AG20443 (cell line): ENCODE measurements around the gene INKA2.

Experiments
- DNase-seq: peaks from one replicate; pipeline ENCODE4 v3.0.0; 2012; ENCODE audit warnings: low spot score, mixed read lengths

INKA2 gene

GRCh38 chr1:111704240-111704639, 35.0 kb downstream of the INKA2 start:
- no peak for DNase-seq

GRCh38 chr1:111702504-111703050, 36.6 kb downstream of the INKA2 start:
- DNase-seq: no peak

DNA sequence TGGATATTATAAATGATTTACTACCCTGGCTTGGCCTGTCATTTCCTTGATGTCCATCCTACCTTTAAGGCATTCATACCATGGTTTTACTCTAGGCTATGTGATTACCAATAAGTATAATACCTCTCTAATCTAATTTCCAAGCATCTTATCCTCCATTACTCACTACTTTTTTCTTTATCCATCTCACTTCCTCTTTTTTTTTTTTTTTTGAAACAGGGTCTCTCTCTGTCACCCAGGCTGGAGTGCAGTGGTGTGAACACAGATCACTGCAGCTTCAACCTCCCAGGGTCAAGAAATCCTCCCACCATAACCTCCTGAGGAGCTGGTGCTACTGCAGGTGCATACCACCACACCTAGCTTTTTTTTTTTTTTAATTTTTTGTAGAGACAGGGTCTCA, 39.9 kb downstream of the INKA2 start:
- no peak for DNase-seq

- DNase-seq: no peak
These were observed 42.9 kb downstream of the INKA2 start for GRCh38 chr1:111696330-111696729.

DNA sequence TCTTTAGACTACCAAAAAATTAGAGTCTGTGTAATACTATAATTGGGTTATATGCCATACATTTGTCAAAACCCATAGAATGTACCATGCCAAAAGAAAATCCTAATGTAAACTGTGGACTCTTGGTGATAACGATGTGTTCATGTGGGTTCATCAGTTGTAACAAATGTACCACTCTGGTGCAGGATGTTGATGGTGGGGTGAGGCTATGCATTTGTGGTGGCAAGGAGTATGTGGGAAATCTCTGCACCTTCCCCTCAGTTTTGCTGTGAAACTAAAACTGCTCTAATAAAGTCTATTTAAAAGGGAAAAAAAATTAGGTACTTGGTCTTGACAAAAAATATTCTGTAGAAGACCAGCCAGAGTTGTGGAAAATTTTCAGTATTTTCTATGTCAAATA, 43.4 kb downstream of the INKA2 start:
- no peak for DNase-seq

DNA sequence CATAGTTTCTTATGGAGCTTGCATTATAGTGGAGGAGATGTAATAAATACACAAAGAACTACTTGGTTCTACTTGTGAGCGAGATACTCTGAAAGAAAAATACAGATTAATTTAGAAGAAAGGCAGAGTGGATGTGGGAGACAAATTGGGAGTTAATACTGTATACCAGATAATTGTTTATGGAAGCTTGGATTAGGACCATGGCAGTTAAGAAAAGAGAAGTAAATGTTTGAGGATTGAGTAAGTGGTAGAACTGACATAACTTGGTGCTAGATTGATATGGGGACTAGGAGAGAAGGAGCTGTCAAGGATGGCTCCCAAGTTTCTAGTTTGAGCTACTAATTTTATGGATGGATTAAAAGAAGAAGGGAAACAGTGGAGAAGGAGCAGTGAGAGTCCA, 47.3 kb downstream of the INKA2 start:
- DNase-seq: no peak

DNA sequence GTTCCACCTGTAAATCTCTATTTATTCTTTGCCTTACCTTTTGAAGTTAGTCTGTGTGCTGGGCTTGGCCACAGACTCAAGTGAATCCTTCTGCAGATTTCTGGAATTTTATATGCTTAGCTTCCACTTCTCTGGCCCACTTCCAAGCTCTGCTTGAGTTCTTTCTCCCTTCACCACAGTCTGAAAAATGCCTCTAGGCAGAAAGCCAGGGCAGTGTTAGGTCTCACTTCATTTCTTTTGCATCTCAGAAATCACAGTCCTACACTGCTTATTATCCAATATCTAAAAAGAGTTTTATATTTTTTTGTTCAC, 48.9 kb downstream of the INKA2 start:
- peak; percentile 61 for DNase-seq
